NK-92 treated with Interleukin-12 subunit alpha and Interleukin-12 subunit beta, amount 100 ng/mL, for 24 hours (cell line): ENCODE data around the gene TTC33.
A peak's percentile ranks its signal among the peaks of the same experiment; 100 is the strongest.
"Not testable (repeated sequence)": the region's sequence is repeated elsewhere in the genome, so short reads cannot be mapped to it uniquely, and the experiment has no call there.

ENCODE experiments used
- DNase-seq: peaks from one replicate; lab custom pipeline; 2025; lab: John Stamatoyannopoulos, UW

TTC33 gene

GRCh38 chr5:40755407-40756365 lies at the start of gene TTC33:
TSS of gene TTC33 (minus strand) at chr5:40755961. CDS start at chr5:40747018, 8,943 bp downstream.
- DNase-seq: peak; percentile 95

DNA sequence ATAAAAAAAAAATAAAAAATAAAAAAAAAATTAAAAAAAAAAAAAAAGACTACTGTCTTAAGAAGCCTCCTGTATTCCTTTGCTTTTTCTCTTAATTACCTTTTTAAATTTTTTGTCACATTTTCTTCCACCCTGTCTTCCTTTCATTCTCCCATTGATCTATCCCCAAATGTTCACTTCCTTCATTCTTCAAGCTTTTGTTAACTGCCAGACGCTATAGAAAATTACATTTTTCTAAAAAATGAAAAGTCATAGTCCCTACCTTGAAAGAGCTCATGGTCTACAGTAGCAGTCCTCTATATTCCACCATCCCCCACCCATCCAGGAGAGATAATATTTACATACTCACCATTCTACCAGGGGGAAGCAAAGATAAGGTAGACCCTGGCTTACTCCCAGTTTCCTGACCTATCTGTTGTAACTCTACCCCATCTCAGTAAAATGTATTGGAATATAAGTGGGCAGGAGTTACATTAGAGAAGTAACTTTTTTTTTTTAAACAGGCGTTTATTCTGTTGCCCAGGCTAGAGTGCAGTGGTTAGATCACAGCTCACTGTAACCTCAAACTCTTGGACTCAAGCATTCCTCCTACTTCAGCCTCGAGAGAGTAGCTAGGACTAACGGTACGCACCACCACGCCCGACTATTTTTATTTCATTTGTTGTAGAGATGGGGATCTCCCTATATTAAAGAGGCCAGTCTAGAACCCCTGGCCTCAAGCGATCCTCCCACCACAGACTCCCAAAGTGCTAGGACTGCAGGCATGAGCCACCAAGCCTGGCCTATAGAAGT lies 46.2 kb upstream of the TTC33 start:
- no peak for DNase-seq

DNA sequence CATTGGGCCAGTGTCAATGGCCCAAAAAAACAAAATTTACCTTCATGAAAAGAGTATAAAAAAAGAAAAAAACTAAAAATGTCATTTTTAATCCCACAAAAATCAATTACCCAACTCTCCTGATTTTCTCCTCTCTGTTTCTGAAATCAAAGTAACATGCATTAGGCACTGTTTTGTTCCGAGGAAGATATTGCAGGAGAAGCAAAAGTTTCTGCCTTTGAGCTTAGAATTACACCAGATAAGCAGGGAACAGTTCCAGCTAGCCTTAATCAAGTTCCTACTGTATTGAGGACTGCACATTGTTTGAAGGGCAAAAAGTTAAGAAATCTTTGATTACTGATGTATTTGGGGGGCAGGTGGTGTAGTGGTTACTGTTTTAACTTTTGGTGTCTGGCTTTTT lies 43.5 kb upstream of the TTC33 start:
- DNase-seq: no peak

- no peak for DNase-seq
Observed at GRCh38 chr5:40798801-40799210, 43.0 kb upstream of the TTC33 start.

DNA sequence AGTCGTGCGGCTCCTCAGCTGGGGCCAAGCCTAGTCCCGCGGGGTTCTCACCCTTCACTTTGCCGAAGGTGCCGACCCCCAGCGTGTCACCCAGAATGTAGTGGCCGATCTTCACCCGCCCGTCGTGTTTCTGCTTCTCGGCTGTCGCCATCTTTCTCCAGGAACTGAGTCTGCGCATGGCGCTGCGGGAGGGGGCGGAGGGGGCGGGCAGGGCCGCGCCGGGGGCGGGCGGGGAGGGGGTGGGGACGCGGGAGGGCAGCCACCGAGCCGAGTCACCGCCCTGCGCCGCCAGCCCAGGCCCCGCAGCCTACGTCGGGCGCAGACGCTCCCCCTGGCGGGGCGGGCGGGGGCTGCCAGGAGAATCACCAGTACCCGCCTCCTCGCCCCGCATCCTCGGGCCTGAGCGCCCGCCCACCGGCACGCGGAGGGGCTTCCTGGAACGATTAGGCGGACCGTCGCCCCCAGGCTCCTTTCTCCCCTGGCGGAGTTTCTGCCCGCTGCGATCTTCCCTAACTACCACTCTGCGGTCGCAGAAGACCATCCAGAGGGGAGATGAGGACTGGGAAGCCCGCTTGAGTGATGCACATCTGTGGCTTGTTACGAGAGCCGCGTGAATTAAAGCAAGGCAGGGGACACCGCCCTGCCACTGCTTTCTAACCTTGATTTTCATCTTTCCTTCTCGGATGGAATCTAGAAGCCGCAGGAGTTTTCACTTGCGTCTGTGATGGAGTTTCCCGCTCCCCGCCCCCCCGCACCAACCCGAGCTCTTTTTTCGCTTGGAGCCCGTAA lies 42.4 kb upstream of the TTC33 start, which contains the start of gene PRKAA1:
Gene PRKAA1 (minus strand): TSS at position 363 of the 789 bp plus-strand sequence. CDS start 185 bp downstream, at position 178.
- peak; percentile 86 for DNase-seq

- peak; percentile 86 for DNase-seq
Observed at GRCh38 chr5:40797273-40798011, 41.7 kb upstream of the TTC33 start.

GRCh38 chr5:40796487-40796889 lies 40.7 kb upstream of the TTC33 start:
- DNase-seq: no peak

DNA sequence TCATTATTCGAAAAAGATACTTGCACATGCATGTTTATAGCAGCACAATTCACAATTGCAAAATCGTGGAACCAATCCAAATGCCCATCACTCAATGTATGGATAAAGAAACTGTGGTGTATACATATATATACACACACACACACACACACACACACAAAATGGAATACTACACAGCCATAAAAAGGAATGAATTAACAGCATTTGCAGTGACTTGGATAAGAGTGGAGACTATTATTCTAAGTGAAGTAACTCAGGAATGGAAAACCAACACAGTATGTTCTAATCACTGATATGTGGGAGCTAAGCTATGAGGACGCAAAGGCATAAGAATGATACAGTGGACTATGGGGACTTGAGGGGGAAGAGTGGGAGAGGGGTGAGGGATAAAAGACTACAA lies 39.1 kb upstream of the TTC33 start:
- DNase-seq: not testable (repeated sequence)

DNA sequence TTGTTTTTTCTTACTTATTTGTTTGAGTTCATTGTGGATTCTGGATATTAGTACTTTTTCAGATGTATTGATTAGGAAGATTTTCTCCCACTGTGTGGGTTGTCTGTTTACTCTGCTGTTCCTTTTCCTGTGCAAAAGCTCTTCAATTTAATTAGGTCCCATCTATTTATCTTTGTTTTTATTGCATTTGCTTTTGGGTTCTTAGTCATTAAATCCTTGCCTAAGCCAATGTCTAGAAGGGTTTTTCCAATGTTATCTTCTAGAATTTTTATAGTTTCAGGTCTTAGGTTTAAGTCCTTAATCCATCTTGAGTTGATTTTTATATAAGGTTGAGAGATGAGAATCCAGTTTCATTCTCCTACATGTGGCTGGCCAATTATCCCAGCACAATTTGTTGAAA lies 38.6 kb upstream of the TTC33 start:
- not testable (repeated sequence) for DNase-seq

DNA sequence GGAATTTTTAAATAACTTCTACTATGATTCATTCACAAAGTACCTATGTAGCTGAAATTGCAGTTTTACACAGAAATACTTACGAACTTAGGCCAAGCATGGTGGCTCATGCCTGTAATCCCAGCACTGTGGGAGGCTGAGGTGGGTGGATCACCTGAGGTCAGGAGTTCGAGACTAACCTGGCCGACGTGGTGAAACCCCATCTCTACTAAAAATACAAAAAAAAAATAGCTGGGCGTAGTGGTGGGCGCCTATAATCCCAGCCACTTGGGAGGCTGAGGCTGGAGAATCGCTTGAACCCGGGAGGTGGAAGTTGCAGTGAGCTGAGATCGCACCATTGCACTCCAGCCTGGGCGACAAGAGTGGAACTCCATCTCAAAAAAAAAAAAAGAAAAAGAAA lies 36.9 kb upstream of the TTC33 start:
- DNase-seq: not testable (repeated sequence)

GRCh38 chr5:40791715-40792139 lies 36.0 kb upstream of the TTC33 start:
- DNase-seq: no peak

DNA sequence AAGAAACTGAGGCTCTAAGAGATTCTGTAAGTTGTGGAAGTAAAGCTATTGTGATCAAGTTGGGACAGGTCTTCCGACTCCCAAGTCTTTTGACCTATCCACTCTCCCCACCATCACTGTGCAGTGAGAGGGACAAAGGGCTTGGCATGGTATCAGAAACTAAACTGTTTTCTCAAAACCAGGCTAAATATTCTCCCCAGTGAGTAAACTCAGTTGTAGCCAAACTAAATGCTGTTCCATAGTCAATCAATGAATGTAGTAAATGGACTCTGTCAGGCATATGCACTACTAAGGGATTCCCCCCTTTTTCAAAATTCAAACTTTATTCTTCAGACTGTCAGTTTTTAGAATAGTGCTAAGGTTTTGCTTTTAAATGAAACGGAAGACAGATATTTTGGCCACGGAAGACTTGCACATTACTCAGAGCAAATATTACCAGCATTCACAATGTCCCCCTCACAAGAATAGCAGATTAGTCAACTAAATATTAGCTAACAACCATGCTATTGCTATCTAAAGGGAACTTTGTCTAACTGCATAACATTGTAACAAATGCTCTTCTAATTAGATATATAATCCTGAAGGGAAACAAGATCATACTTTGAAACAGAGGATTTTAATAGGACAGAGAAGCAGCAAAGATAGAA lies 35.3 kb upstream of the TTC33 start:
- DNase-seq: no peak

- DNase-seq: not testable (repeated sequence)
Observed at GRCh38 chr5:40788941-40789340, 33.2 kb upstream of the TTC33 start.

GRCh38 chr5:40787986-40788385 lies 32.2 kb upstream of the TTC33 start:
- no peak for DNase-seq

- not testable (repeated sequence) for DNase-seq
Observed at GRCh38 chr5:40786664-40787063, 30.9 kb upstream of the TTC33 start.

- DNase-seq: no peak
Observed at GRCh38 chr5:40784916-40785315, 29.2 kb upstream of the TTC33 start.

- no peak for DNase-seq
Observed at GRCh38 chr5:40784027-40784653, 28.4 kb upstream of the TTC33 start.

DNA sequence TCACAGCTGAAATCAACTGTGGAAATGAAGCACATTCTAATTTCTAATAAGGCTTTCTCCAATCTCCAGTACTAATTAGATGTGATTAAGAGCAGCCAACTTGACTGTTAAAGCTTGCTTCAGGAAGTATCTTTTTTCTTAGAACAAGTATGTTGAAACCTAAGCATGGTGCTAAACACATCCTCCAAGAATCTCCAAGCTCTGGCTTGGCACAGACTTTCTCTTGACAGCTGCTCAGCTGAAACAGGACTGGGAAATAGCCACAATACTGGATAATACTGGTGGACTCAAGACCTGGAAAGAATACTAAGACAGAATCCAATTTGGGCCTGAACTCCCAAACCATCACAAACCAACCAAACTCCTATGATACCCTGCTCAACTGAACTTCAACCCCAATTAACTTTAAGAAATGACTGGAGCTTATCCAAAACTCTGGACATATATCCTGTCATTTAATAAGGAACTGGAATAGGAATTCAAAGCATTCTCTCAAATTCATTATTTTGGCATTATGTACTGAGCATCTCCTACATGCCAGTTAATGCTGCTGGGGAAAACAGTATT lies 26.2 kb upstream of the TTC33 start:
- DNase-seq: no peak

GRCh38 chr5:40780858-40781257 lies 25.1 kb upstream of the TTC33 start:
- DNase-seq: no peak

DNA sequence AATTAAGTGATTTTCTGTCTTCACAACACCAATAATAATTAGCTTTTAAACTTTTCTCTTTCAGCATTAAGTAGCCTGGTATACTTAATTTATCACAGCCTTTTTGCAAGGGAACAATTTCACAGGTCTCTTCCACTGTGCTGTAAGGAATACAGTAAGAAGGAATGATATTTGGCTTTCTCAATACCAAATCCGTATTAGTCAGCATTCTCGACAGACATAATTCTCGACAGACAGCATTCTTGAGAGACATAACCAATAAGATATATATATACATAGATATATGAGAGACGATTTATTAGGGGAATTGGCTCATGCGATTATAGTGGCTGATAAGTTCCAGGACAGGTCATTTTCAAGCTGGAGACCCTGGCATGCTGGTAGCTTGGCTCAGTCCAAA lies 24.4 kb upstream of the TTC33 start:
- no peak for DNase-seq
